Measurements from ENCODE around the gene OXSR1. TPM values are rescaled to one million over a fixed set of nuclear protein-coding genes. Genes with fewer than 3 reads are reported as not detected.
A peak's percentile ranks its signal among the peaks of the same experiment; 100 is the strongest.

Gene OXSR1
- total RNA-seq: 24.6 TPM
- long read RNA-seq, full-length matches to known transcripts: 14 of 16 reads
- long read RNA-seq, partial matches to known transcripts: 2 of 16 reads
- long read RNA-seq, other reads (novel, unspliced or antisense): 0 of 16 reads

- peak; percentile 99 for DNase-seq (ENCODE audit: missing footprints)
- intact Hi-C loops (cut with DNase I): loop anchor here (1.0 kb wide), 1 partner anchor 28 kb away; the partner anchor contains the start of gene ACAA1
- peak; percentile 97 for ATAC-seq
Observed at GRCh38 chr3:38164952-38165721, at the start of gene OXSR1. OXSR1 (plus strand) TSS chr3:38165537; CDS start chr3:38165877, 340 bp downstream.

GRCh38 chr3:38115645-38116427 lies 49.5 kb upstream of the OXSR1 start:
- intact Hi-C loops (cut with DNase I): loop anchor here (5.0 to 10.0 kb wide), 2 partner anchors 229 to 366 kb away; partner anchors contain the start of gene XYLB
- ATAC-seq: no peak
- DNase-seq (ENCODE audit: missing footprints): no peak

GRCh38 chr3:38116471-38117162 lies 48.7 kb upstream of the OXSR1 start:
- DNase-seq (ENCODE audit: missing footprints): peak; percentile 41
- ATAC-seq: no peak
- intact Hi-C loops (cut with DNase I): loop anchor here (5.0 to 10.0 kb wide), 2 partner anchors 228 to 366 kb away; partner anchors contain the start of gene XYLB

- ATAC-seq (peak; percentile 79), DNase-seq (ENCODE audit: missing footprints) (peak; percentile 50)
- intact Hi-C loops (cut with DNase I): loop anchor here (5.0 to 10.0 kb wide), 2 partner anchors 228 to 365 kb away; partner anchors contain the start of gene XYLB
Observed at GRCh38 chr3:38117163-38117716, 48.1 kb upstream of the OXSR1 start.

- intact Hi-C loops (cut with DNase I): loop anchor here (5.0 to 10.0 kb wide), 2 partner anchors 227 to 364 kb away; partner anchors contain the start of gene XYLB
- DNase-seq (ENCODE audit: missing footprints): peak; percentile 74
- peak; percentile 69 for ATAC-seq
Observed at GRCh38 chr3:38117748-38118420, 47.5 kb upstream of the OXSR1 start.

GRCh38 chr3:38118421-38119247 lies 46.7 kb upstream of the OXSR1 start:
- DNase-seq (ENCODE audit: missing footprints) (peak; percentile 9), ATAC-seq (no peak)
- intact Hi-C loops (cut with DNase I): loop anchor here (5.0 to 10.0 kb wide), 2 partner anchors 226 to 364 kb away; partner anchors contain the start of gene XYLB

GRCh38 chr3:38119248-38119544 lies 46.1 kb upstream of the OXSR1 start:
- DNase-seq (ENCODE audit: missing footprints) (peak; percentile 7), ATAC-seq (no peak)
- intact Hi-C loops (cut with DNase I): loop anchor here (5.0 to 10.0 kb wide), 2 partner anchors 226 to 363 kb away; partner anchors contain the start of gene XYLB

- intact Hi-C loops (cut with DNase I): loop anchor here (5.0 to 10.0 kb wide), 2 partner anchors 225 to 362 kb away; partner anchors contain the start of gene XYLB
- no peak for ATAC-seq
- peak; percentile 25 for DNase-seq (ENCODE audit: missing footprints)
Observed at GRCh38 chr3:38119821-38120692, 45.3 kb upstream of the OXSR1 start.

GRCh38 chr3:38120693-38121450 lies 44.5 kb upstream of the OXSR1 start:
- ATAC-seq: no peak
- peak; percentile 30 for DNase-seq (ENCODE audit: missing footprints)
- intact Hi-C loops (cut with DNase I): no loop called here

GRCh38 chr3:38121451-38121831 lies 43.9 kb upstream of the OXSR1 start:
- intact Hi-C loops (cut with DNase I): no loop called here
- DNase-seq (ENCODE audit: missing footprints) (peak; percentile 61), ATAC-seq (no peak)

- intact Hi-C loops (cut with DNase I): no loop called here
- ATAC-seq (no peak), DNase-seq (ENCODE audit: missing footprints) (peak; percentile 60)
Observed at GRCh38 chr3:38121832-38122461, 43.4 kb upstream of the OXSR1 start.

- ATAC-seq (no peak), DNase-seq (ENCODE audit: missing footprints) (peak; percentile 28)
- intact Hi-C loops (cut with DNase I): no loop called here
Observed at GRCh38 chr3:38122712-38123290, 42.5 kb upstream of the OXSR1 start.

- DNase-seq (ENCODE audit: missing footprints) (peak; percentile 27), ATAC-seq (no peak)
- intact Hi-C loops (cut with DNase I): loop anchor here (5.0 kb wide), 1 partner anchor 113 kb away; no protein-coding TSS in a partner anchor
Observed at GRCh38 chr3:38124324-38125122, 40.8 kb upstream of the OXSR1 start.

All from Right ventricle myocardium inferior (tissue), 1 donor.